ENCODE results near the gene SIGMAR1. TPM values are rescaled to one million over a fixed set of nuclear protein-coding genes. Genes with fewer than 3 reads are reported as not detected.

The SIGMAR1 gene
- total and polyA plus RNA-seq, 3 donors from 2014 or later, result 50.3 to 92.4 (median 87.1) TPM

DNA sequence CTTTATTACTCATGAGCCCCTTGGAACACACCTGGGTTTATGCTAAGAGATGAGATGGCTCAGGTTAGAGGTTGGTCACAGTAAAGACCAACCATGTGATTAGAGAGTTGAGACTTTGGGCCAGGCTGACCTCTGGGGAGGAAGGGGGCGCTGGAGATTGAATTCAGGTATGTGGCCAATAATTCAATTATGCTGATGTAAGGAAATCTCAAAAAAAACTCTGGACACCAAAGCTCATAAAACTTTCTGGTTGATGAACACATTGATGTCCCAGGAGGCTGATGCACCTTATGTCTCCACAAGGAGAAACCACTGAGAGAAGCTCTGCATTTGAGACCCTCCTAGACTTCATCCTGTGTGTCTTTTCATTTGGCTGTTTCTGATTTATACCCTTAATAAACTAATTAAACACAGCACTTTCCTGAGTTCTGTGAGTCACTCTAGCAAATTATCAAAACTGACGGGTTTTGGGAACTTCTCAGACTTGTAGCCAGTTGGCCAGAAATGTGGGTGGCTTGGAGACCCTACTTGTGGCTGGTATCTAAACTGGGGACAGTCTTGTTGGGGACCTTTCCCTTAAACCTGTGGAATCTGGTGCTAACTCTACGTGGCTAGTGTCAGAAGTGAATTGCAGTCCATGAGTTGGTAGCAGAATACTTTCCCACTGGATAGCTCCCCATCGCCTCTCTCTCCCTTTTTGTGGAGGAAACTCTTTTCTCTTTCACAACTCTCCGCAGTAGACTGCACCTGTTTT, 32.4 kb upstream of the SIGMAR1 start:
- WGBS, 2 donors, result 89 to 96% methylated on average over 5 of the region's 5 CpGs
- Histone ChIP-seq H3K36me3 (ENCODE audit: low read depth, missing control alignments) (no peaks in the 10 kb centered on the region), H3K4me1 (peaks cover 7% of the 10 kb centered on the region), H3K9me3 (no peaks in the 10 kb centered on the region), H3K4me3 (no peak overlapping the region), H3K27me3 (no peaks in the 10 kb centered on the region), H3K27ac (no peak overlapping the region)
- TF ChIP-seq, protein P1, sequence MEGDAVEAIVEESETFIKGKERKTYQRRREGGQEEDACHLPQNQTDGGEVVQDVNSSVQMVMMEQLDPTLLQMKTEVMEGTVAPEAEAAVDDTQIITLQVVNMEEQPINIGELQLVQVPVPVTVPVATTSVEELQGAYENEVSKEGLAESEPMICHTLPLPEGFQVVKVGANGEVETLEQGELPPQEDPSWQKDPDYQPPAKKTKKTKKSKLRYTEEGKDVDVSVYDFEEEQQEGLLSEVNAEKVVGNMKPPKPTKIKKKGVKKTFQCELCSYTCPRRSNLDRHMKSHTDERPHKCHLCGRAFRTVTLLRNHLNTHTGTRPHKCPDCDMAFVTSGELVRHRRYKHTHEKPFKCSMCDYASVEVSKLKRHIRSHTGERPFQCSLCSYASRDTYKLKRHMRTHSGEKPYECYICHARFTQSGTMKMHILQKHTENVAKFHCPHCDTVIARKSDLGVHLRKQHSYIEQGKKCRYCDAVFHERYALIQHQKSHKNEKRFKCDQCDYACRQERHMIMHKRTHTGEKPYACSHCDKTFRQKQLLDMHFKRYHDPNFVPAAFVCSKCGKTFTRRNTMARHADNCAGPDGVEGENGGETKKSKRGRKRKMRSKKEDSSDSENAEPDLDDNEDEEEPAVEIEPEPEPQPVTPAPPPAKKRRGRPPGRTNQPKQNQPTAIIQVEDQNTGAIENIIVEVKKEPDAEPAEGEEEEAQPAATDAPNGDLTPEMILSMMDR (IDR thresholded peaks at IDR 0.05), result no peak
- TF ChIP-seq POLR2A (IDR thresholded peaks at IDR 0.05), result no peak
- DNase-seq, result no peak
- intact Hi-C loops (cut with DNase I; ENCODE audit: low total_unique reads), result no loop called here

DNA sequence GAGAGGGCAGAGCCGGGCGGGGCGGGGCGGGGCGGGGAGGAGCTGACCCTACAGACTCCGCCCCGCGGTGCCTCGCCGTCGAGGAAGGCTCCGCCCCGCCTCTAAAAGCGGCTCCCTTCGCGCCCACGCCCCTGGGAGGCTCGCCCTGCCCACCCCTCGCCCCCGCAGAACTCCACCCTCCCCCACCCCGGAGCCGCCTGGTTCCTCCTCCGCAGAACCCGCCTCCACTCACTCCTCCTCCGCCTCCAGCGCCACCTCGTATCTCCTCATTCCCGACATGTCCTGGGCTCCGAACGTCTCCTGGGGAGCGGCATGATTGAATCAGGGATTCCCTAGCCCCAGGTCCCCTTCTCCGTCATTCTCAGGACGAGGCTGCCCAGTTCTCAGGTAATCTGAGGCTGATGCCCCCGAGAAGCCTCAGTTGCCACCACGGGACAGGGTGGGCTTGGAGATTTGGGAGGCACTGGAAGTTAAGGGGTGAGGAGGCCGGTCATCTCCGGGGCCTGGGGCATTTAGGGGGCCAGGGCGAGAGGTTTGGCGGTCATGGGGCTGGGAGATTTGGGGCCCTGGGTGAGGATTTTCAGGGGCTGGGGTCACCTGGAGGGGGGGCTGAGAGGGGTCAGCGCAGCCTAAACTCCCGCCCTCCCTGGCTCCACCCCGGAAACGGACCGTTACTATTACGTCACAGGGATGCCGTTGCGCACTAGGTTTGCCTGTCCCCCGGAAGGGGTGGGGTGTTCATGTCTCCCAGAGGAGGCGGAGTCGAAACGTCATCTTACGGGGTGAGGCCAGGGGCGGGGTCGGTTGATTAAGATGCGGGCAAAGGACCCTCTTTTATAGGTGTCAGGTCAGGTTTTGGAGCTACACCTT, 28.0 kb upstream of the SIGMAR1 start:
- Histone ChIP-seq H3K9me3 (no peaks in the 10 kb centered on the region), H3K27ac (peak overlapping the region; percentile 98 to 100), H3K36me3 (ENCODE audit: low read depth, missing control alignments) (no peaks in the 10 kb centered on the region), H3K4me3 (peak overlapping the region; percentile 77 to 91), H3K27me3 (no peaks in the 10 kb centered on the region), H3K4me1 (peaks cover 16% of the 10 kb centered on the region)
- 1 to 13% methylated on average over 6 to 52 of the region's 55 CpGs for WGBS, 2 donors
- DNase-seq, result peak; percentile 98
- TF ChIP-seq, protein P1 (IDR thresholded peaks at IDR 0.05), result no peak
- peak; percentile 31 for TF ChIP-seq POLR2A (IDR thresholded peaks at IDR 0.05)
- intact Hi-C loops (cut with DNase I; ENCODE audit: low total_unique reads), result no loop called here

DNA sequence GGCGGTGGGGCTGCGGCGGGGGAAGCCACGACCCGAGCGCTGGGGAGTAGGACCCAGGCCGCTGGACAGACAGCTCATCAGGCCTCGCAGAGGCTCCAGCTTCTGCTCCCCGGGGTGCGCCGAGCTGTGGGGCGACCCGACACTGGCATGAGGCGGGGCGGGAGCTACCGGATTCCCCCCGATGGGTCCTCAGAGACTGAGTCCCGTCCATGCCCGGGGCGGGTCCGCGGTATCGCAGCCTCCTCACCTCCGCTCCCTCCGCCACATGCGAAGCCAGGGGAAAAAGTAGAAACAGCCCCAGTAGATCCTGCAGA, 27.4 kb upstream of the SIGMAR1 start:
- H3K27me3 ChIP-seq, result no peaks in the 10 kb centered on the region
- H3K27ac ChIP-seq, result peak overlapping the region; percentile 98 to 100
- H3K9me3 ChIP-seq, result no peaks in the 10 kb centered on the region
- DNase-seq, result no peak
- no peaks in the 10 kb centered on the region for H3K36me3 ChIP-seq (ENCODE audit: low read depth, missing control alignments)
- H3K4me3 ChIP-seq, result peak overlapping the region; percentile 77 to 91
- intact Hi-C loops (cut with DNase I; ENCODE audit: low total_unique reads), result no loop called here
- 1 to 11% methylated on average over 7 to 26 of the region's 26 CpGs for WGBS, 2 donors
- no peak for TF ChIP-seq POLR2A (IDR thresholded peaks at IDR 0.05)
- TF ChIP-seq, protein P1 (IDR thresholded peaks at IDR 0.05), result no peak
- H3K4me1 ChIP-seq, result peaks cover 16% of the 10 kb centered on the region

DNA sequence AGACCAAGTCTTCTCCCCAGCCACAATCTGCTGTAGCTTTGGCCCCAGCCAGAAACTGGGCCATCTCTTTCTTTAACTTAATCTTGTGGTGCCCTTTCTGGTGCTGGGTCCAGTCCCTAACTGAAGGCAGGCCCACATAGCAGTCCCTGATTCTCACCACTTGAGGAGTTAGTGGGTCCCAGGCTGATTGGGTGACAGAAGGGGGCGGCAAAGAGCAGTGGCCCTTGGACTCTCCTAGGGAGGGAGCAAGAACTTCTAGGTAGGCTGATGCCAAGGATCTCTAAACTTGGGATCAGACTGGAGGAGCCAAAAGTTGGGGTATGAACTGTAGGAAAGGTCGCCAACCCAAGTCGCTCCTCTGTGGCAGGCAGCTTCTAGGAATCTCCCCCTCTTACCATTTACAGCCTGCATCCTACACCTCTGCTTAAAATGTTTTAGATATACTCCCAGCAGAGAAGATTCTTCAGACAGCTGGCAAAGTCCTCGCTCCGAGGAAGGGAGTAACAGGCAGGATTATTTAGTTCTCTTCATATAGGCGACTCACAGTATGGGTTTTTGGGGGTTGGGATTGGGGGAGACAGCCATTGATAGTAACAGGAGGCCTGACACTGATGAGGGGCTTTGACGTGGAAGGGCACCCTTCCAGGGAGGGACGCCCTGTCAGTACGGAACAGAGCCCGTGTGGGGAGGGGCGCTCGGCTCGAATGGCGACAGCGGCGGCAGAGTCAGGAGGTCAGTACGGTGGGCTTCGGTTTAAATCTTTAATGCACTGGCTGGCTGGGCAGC, 26.9 kb upstream of the SIGMAR1 start:
- TF ChIP-seq, protein P1 (IDR thresholded peaks at IDR 0.05), result peak; percentile 56 to 83 (median 68)
- no peak for TF ChIP-seq POLR2A (IDR thresholded peaks at IDR 0.05)
- 12 to 26% methylated on average over 9 to 18 of the region's 18 CpGs for WGBS, 2 donors
- Histone ChIP-seq H3K36me3 (ENCODE audit: low read depth, missing control alignments) (no peaks in the 10 kb centered on the region), H3K4me3 (peak overlapping the region; percentile 77 to 91), H3K4me1 (peaks cover 16% of the 10 kb centered on the region), H3K9me3 (no peaks in the 10 kb centered on the region), H3K27ac (peak overlapping the region; percentile 98 to 100), H3K27me3 (no peaks in the 10 kb centered on the region)
- peak; percentile 92 for DNase-seq
- intact Hi-C loops (cut with DNase I; ENCODE audit: low total_unique reads), result no loop called here

Measured in testis (tissue), 3 donors.